ENCODE results near the gene BLVRA. TPM values are rescaled to one million over a fixed set of nuclear protein-coding genes. Genes with fewer than 3 reads are reported as not detected.
"Not testable (repeated sequence)": the region's sequence is repeated elsewhere in the genome, so short reads cannot be mapped to it uniquely, and the experiment has no call there.

Gene BLVRA
- polyA plus RNA-seq, 3 donors, result 71.9 to 238 (median 199) TPM

DNA sequence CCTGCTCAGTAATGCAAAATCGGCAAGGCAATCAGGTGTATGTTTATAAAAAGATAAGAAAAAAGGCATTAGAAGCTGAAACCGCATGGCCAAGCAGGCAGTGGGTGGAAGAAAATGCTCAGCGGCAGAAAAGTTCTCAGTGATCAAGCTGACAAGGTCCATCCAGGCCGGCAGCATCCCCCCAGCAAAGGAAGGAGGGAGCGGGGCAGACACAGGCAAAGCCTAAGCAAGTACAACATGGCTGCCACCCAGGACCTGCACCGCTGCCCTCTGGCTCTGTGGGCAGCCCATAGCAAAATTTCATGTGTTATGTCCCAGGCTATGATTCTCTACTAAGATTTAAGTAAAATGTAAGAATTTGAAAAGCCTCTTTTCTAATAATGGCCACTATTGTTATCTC, 65.5 kb downstream of the BLVRA start:
- TF ChIP-seq, protein P1, sequence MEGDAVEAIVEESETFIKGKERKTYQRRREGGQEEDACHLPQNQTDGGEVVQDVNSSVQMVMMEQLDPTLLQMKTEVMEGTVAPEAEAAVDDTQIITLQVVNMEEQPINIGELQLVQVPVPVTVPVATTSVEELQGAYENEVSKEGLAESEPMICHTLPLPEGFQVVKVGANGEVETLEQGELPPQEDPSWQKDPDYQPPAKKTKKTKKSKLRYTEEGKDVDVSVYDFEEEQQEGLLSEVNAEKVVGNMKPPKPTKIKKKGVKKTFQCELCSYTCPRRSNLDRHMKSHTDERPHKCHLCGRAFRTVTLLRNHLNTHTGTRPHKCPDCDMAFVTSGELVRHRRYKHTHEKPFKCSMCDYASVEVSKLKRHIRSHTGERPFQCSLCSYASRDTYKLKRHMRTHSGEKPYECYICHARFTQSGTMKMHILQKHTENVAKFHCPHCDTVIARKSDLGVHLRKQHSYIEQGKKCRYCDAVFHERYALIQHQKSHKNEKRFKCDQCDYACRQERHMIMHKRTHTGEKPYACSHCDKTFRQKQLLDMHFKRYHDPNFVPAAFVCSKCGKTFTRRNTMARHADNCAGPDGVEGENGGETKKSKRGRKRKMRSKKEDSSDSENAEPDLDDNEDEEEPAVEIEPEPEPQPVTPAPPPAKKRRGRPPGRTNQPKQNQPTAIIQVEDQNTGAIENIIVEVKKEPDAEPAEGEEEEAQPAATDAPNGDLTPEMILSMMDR (IDR thresholded peaks at IDR 0.05), result no peak
- Histone ChIP-seq H3K9ac (ENCODE audit: insufficient read depth, low read length, poor library complexity, severe bottlenecking) (no peak overlapping the region), H3K9me3 (replicated peaks in 1 of 2; ENCODE audit: control insufficient read depth in 1 of 2, insufficient read depth in 1 of 2, low read length in 2 of 2) (no peaks in the 10 kb centered on the region), H3K4me3 (replicated peaks in 1 of 3; ENCODE audit: low read depth in 2 of 3, low read length in 3 of 3) (no peak overlapping the region), H4K20me1 (ENCODE audit: insufficient read depth, low read length) (no peaks in the 10 kb centered on the region), H3K4me1 (ENCODE audit: control insufficient read depth in 1 of 2, insufficient read depth in 2 of 2, low read length in 2 of 2) (peaks cover 8 to 10% of the 10 kb centered on the region in 2 donors), H3K4me2 (replicated peaks; ENCODE audit: extremely low read depth, low read length, poor library complexity, severe bottlenecking) (no peak overlapping the region), H3K27ac (ENCODE audit: low read depth in 1 of 2, low read length in 2 of 2) (no peak overlapping the region), H2AFZ (ENCODE audit: insufficient read depth, low read depth, low read length, poor library complexity, severe bottlenecking) (no peak overlapping the region), H3K36me3 (replicated peaks in 1 of 2; ENCODE audit: control insufficient read depth in 1 of 2, insufficient read depth in 2 of 2, low read length in 2 of 2) (no peaks in the 10 kb centered on the region), H3K79me2 (ENCODE audit: insufficient read depth, low read length) (no peaks in the 10 kb centered on the region), H3K27me3 (ENCODE audit: control insufficient read depth in 2 of 2, insufficient read depth in 2 of 2, low read length in 2 of 2) (peaks cover 0 to 4% of the 10 kb centered on the region in 2 donors)
- 100% methylated on average over 5 of the region's 6 CpGs for WGBS (ENCODE audit: insufficient coverage)
- no peak overlapping the region for H3K27ac Mint-ChIP-seq
- no peak overlapping the region for H3K4me3 Mint-ChIP-seq
- H3K4me1 Mint-ChIP-seq, result peaks cover 16% of the 10 kb centered on the region
- no peaks in the 10 kb centered on the region for H3K36me3 Mint-ChIP-seq
- intact Hi-C loops (cut with micrococcal nuclease), result no loop called here
- DNase-seq, result no peak
- peaks cover 0 to 2% (median 0%) of the 10 kb centered on the region in 7 donors for H3K9me3 Mint-ChIP-seq
- H3K27me3 Mint-ChIP-seq (ENCODE audit: low read depth in 3 of 3), result peaks cover 1 to 2% (median 2%) of the 10 kb centered on the region in 3 donors

GRCh38 chr7:43824513-43824912, 66.0 kb downstream of the BLVRA start:
- H3K4me2 ChIP-seq (replicated peaks; ENCODE audit: extremely low read depth, low read length, poor library complexity, severe bottlenecking); H3K4me1 ChIP-seq (ENCODE audit: control insufficient read depth in 1 of 2, insufficient read depth in 2 of 2, low read length in 2 of 2); H3K27ac ChIP-seq (ENCODE audit: low read depth in 1 of 2, low read length in 2 of 2); H3K36me3 ChIP-seq (replicated peaks in 1 of 2; ENCODE audit: control insufficient read depth in 1 of 2, insufficient read depth in 2 of 2, low read length in 2 of 2); H3K36me3 Mint-ChIP-seq; H3K27me3 ChIP-seq (ENCODE audit: control insufficient read depth in 2 of 2, insufficient read depth in 2 of 2, low read length in 2 of 2); H3K9me3 Mint-ChIP-seq; H3K9ac ChIP-seq (ENCODE audit: insufficient read depth, low read length, poor library complexity, severe bottlenecking); H3K27me3 Mint-ChIP-seq (ENCODE audit: low read depth in 3 of 3); H4K20me1 ChIP-seq (ENCODE audit: insufficient read depth, low read length); H2AFZ ChIP-seq (ENCODE audit: insufficient read depth, low read depth, low read length, poor library complexity, severe bottlenecking); intact Hi-C loops (cut with micrococcal nuclease); H3K79me2 ChIP-seq (ENCODE audit: insufficient read depth, low read length); DNase-seq; H3K4me3 ChIP-seq (replicated peaks in 1 of 3; ENCODE audit: low read depth in 2 of 3, low read length in 3 of 3); H3K9me3 ChIP-seq (replicated peaks in 1 of 2; ENCODE audit: control insufficient read depth in 1 of 2, insufficient read depth in 1 of 2, low read length in 2 of 2): not testable (repeated sequence)
- peak overlapping the region in 1 of 2 donors; percentile 13 for H3K4me3 Mint-ChIP-seq
- H3K4me1 Mint-ChIP-seq, result peaks cover 15% of the 10 kb centered on the region
- WGBS (ENCODE audit: insufficient coverage), result 92% methylated on average over 4 of the region's 12 CpGs
- H3K27ac Mint-ChIP-seq, result peak overlapping the region in 1 of 7 donors; percentile 66

All from CD14-positive monocyte (primary cell).